NCI-H2081 (cell line): ENCODE measurements around the gene ERG.
A peak's percentile ranks its signal among the peaks of the same experiment; 100 is the strongest.

ENCODE experiments used
- DNase-seq, 2 experiments: peaks; one replicate each; lab custom pipeline; 2025; lab: John Stamatoyannopoulos, UW

The ERG gene

DNA sequence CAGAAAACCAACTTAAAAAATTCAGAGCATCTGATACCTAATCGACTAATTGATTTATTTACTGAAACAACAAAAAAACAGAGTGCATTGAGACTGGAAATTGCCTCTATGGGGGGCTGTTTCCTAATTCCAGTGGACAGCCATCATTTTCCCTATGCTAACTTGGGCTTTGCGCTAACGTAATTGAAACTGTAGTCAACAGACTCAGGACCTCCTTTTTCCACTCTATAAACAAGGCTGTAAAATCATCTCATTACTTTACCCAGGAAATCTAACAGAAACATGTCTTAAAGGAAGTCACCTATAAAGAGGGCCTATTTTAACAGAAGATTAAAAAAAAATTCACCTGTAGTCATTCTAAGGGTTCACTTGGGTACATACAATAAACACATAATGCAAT is 2.1 kb downstream of the ERG start:
- no peak for DNase-seq

DNA sequence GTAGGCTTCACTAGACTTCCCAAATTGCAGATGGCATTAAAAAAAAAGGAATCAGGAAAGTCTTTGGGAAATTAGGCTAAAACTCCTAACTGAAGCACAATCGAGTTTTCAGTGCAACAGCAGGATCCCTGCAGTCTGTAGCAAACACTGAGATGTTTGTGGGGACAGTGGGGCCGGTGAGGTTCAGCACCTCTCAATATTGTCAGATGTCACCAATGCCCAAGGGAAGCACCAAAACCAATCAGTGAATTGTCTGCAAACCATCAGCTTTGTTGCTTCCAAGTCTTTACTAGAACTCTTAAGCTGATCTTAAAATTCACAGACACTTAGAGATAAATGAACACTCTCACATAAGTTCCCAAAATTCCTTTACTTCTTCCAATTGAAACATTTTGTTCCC is 2.6 kb downstream of the ERG start:
- DNase-seq, result no peak

DNA sequence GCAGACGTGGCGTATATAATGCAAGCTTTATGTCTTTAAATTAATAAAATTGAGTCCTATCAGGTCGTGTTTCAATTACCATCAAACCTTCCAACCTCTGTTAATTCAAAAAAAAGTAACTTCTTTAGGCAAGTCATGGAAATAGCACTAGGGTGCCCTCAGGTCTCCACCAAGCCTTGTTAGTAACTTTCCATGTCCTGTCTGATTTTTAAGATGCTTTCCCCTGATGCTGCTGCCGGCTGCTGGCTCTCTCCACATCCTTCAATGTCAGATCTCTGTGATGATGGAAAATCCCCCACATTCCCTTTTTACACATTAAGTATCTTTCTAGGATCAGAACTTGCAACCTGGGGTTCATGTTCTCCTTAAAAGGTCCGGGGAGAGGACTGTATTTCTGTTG is 3.0 kb downstream of the ERG start:
- no peak for DNase-seq

DNA sequence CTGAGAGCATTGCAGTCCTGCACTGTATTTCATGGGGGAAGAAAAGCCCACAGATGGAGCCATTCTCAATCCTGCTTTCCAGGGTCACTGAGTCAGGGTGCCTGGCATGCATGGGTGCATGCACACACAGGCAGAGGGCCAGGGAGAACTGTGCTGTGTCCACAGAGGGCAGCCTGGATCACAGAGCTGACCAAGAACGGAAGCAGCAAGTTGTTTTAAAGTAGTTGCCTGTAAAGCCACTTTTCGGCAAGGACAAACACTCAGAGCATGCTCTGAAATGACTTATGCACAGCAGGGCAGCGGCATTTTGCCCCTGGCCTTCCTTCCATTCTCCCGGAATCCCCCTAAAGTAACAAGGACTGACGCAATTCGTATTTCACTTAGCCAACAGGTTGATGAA is 3.6 kb downstream of the ERG start:
- DNase-seq, result no peak

DNA sequence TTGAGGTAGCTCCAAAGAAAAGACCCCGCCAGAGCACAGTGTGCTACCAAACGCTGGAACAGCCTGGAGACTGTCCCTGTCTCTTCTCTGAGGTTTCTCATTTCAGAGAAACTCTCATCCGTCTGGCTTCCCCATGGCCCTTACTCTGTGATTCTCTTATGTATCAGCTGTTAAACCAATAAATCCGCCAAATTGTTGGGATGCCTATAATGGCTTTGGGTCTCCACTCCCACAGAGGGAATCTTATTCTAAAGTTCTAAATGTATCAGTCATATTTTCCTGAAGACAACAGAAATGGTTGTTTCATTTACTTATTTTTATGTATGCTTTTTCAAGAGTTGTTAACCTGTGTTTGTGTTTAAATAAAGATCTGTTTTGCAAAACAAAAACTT is 4.0 kb downstream of the ERG start:
- DNase-seq, result no peak

DNA sequence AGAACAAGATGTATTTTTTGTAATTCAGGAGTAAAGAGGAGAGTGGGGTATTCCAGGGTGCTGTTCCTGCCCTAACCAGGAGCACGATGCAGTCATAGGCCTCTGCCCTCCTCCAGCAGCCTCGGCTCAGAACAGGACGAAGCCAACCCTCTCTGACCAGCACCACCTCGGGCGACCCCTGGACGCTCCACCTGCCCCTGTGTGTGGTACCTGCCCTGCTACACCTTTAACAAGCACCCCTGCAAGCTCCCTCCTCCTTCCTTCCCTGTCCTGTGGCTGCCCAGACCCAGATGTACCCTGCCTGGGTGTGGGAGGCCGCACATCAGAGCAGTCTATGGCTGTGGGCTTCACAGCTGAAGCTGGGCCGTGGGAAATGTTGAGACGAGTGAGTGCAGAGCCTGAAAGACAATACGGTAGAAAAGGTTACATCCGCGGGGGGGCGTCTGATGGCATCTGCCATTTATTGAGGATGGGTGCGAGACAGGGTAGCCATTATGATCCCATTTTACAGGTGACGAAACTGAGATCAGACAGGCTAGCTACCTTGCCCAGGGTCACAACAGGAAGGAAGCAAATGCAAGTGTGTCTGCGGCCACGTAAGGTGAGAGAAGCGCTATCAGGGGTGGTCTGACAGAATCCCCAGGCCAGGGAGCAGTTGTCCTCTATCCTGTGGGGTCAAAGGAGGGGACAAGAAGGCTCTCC is 4.6 kb downstream of the ERG start:
- no peak for DNase-seq

DNA sequence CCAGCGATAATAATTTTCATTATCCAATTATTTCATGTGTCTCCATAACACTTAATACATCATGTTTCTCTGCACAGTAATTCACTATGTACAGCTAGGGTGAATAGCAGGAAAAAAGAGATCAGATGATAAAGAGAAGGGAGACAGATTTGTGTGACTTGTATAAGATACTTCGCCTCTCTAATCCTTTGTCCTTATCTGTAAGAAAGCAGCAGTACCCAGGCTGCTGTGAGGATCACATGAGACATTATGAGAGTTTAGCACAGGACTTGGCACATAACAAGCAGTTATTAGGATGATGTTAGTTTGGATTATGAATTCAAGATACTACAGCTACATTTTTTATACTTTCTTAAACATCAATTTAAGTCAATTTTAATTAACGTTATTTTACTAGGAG is 6.3 kb downstream of the ERG start:
- DNase-seq, result no peak

DNA sequence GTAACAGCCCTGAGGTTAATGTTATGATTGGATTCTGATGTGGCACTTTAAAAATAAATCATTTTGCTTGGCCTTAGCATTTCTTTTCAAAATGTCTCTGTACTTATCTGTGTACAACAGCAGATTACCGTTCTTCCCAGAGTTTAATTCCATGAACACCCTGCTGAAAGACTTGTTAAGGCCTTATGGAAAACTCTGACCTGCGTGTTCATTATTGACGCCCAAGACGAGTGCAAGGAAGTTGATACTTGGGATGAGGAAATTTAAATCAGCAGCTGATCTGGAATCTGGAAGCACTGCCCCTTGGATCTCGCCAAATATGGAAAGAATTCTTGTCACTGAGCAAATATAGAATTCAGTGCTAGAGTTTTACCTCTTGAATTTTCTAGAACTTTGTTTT is 6.7 kb downstream of the ERG start:
- no peak for DNase-seq

DNA sequence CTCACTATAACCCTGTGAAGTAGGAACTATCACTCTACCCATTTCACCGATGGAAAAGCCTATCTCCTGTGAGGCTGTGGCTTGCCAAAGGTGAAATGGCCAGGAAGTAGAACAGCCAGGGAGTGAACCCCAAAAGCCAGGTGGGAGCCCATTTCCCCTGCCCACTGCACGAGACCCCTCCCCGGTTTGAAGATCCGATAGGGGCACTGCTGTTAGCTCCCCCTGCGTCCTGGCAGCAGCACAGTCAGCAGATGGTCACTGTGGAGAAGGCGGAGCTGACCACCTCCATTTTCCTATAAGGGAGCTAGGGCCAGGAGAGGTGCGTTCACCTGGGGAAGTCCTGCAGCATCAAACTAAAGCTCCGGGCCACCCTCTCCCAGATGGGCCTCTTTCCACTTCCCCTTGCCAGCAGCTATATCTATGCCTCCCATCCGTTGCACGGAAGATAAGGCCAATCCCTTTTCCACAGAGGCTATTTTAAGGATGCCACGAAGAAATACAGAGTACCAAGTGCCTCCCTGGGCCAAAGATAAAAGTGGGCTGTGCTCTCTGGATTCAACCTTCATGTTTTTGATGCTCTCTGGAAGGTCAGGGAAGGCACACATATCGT is 7.8 kb downstream of the ERG start:
- DNase-seq, result no peak

DNA sequence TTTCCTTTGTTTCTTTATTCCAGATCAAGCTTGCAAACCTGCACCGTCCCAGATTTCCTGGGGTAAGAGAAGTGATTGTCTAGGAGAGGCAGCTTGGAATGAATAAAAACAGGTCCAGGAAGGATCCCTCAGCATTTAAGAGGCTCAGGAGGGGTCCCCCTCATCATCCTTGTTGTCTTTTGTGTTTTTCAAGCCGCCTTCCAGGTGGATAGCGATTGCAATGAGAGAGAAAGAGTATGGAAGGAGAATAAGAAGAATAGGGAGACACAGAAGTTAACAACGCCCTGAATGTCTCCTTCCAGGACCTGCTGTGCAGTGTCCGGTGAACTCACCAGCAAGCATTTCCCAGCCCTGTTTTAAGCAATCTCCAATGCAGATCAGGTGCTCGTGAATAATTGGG is 8.5 kb downstream of the ERG start:
- no peak for DNase-seq

DNA sequence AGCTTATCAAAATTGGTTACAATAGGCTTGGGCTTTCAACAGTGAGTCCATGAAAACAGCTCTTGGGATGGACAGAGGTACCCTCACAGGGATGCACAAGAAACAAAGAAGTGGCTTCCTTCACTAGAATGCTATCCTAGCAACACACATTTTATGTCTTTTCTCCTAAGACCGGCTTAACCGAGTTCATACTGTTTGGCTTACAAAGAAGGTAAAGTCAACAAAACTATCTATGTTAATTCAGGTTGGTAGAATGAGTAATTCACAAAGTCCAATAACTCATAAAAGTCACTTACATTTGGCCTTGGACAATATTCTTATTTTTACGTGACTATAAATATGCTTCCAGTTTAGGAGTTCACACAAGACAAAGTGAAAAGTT is 9.0 kb downstream of the ERG start:
- no peak for DNase-seq

DNA sequence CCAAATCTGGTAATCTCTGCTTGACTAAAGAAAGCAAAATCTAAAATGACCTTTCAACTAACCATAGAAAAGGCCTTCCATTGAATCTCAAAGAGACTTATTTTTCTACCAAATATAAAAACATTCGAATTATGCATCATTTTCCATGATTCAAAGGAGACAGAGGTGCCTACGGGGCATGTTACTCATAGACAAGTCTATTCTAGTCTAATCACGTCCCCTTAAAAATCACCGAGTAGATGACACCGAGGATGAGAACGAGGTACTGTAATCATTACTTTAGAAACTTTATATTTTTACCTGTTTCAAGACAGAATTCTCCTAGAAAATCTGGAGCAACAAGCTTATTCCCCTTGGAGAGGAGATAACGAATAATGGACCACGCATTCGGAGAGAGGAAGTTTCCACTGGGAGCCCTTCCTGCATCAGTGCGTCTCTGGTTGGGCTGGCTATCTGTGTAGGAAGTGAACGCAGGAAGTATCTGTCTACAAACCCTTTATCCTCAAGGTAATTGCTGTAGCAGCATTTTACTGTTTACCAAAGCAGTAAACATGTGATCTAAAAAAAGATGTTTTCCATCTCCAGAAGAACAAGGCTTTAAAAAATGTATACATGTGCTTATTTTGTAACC is 9.5 kb downstream of the ERG start:
- peak in 1 of 2 experiments; percentile 4 for DNase-seq

DNA sequence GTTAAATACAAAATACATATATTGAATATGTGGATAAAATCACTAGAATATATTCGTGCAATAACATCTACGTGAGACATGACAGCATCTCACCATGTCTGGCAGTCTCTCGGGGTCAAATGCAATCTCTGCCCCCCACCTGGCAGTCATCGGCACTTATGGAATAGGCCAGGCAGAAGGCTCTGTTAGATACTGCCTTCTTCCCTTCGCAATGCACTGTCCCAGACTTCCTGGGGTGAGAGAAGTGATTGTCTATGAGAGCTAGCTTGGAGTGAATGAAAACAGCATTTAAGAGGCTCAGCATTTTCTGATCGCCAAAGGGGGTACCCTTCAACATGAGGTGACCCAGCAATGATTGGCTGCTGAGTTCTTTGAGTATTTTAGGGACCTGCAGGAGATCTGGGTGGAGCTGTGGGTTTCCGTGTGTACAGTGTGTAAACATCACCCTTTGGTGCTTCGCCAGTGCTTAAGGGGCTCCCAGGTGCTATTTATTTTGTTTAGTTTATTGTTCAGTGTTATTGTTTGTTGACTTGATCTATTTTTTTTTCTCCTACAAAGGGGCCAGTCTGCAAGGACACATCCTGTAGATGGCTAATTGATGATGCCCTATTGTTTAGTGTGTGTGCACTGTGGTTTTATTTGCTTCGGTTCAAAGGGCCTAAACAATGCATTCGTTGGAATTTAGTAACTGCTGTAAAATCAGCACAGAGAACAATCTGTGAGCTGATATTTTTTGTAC is 10.2 kb downstream of the ERG start:
- peak; percentile 66 to 83 for DNase-seq

DNA sequence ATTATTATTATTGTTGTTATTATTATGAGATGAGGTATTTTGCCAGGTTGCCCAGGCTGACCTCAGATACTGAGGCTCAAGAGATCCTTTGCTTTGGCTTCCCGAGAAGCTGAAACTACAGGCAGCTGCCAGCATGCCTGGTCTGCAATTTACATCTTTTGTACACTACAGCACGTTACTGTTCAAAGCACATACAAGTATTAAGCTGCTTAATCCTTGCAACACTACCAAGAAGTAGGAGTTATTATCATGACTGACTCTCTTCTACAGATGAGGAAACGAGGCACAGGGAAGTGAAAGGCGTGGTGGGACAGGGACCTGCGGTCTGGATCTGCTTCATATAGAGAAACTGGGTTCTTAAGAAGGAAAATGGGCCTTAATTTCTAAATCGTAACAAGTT is 11.6 kb downstream of the ERG start:
- DNase-seq, result no peak

DNA sequence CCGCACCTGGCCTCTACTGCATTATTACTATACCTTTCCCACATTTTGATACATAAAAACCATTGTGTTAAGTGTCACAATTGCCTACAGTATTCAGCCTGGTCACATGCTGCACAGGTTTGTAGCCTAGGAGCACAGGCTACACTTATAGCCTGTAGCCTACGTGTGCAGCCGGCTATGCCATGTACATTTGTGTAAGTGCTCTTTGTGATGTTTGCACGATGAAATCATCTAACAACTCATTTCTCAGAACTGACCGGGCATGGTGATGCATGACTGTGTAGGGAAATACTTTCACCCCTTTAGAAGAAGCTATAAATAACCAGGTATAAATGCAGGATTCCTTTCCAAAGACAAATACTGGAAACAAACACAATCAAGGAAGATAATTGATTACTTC is 12.1 kb downstream of the ERG start:
- no peak for DNase-seq

DNA sequence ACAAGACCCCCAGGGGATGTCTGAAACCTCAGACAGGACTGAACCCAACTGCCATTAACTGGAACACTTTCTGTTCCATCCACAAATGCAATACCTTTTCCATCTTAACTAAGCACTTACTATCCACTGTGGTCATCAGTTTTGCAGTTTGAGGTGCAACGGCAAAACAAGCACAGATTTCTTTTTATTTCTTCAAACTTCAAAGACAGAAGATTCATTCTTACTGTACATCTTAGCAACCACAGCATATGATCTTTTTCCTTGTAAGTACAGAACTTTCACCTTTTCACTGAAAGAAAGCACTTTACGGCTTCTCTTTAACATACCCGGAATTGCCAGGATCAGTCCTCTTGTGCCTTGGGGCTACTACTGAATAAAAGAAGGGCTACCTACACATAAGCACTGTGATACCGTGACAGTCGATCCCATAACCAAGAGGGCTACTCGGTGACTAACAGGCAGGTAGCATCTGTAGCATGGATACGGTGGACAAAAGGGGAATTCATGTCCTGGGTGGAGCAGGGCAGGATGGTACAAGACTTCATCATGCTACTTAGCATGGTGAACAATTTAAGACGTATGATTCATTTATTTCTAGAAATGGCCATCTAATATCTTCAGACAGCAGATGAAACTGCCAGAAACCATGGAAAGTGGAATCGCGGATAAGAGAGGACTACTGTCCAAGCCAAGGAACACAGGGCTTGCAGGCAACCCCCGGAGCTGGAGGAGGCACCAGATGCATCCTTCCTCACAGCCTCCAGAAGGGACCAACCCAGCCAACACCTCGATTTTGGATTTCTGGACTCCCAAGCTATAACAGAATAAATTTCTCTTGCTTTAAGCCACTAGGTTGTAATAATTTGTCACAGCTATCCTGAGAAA is 18.4 kb downstream of the ERG start:
- no peak for DNase-seq

DNA sequence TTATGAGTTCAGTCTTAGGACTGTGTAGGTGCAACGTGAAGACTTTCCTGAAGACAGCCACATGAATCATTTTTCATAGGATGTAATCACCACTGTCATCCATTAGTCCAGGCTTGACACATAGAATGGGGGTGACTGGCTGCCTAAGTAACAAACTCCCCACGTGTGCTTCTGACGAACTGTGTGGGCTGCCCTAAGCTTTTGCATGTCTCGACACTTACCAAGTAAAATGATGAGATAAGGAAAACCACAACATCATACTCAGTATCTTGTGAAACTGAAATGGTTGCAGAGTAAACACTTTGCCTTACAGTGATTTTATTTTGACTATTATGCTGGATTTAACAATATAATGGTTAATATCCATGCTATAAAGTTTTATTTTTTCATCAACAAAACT is 19.5 kb downstream of the ERG start:
- no peak for DNase-seq

DNA sequence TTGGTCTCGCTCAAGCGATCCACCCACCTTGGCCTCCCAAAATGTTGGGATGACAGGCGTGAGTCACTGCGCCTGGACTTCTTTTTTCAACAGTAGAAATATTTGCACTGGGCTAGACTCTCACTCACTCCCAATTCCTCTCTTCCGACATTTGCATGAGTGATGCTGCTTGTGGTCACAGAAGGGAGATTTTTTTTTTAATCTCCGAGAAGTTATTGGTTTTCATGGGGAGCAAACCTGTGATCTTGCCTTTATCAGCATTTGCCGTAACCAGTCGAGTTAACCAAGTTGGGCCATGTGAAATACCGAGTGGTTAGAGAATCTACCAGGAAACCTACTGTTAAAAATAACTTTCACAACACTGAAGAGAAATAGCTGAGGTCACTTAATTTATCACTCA is 21.1 kb downstream of the ERG start:
- DNase-seq, result no peak

DNA sequence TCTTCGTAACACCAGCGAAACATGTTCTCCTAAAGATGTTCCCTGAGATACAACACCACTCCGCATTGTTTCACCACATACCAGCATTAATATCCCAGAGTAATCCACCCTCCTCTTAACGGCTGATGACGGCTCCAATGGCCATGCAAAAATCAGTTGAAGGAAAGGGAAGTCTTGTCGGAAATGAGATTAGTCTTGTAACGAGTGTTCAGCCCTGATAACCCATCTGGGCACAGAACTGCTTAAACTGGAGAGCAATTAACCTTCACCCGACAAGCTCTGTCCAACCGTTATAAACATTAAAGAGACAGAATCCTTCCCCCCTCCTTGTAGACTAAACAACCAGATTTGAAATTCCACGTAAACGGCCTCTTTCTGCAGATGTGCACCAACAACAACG is 21.9 kb downstream of the ERG start:
- DNase-seq, result no peak

DNA sequence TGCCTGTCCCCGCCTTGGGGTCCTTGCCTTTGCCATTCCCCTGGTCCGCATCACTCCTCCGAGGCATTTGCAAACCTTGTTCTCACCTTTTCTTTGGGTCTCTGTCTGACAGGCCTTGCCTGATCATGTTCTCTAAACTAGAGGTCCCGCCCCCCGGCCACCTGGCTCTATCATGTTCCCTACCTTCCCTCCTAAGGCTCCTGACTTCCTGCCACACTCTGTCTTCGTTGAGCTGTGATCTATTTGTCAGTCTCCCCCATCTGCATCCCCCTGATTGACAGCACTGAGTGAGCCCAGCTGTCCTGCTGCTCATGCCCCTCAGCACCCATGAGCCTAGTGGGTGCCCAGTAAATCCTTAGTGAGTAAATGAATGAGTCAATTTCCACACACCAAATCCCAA is 22.8 kb downstream of the ERG start:
- DNase-seq, result no peak

DNA sequence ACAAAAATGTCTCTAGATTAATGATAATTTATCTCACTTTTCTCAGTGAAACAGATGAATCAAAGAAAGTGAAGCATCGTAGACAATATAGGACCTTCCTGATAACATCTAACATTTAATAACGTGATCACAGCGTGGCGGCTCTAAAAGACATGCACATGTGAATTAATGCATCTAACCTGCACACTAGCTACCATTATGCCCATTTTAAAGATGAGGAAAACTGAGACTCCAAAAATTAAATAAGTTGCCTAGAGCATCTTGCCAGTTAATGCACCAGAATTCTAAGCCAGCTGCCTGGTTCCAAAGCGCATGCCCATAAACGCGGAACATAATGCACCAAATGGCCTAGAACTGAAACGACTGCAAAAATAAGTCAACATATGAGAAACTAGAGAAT is 23.5 kb downstream of the ERG start:
- no peak for DNase-seq

DNA sequence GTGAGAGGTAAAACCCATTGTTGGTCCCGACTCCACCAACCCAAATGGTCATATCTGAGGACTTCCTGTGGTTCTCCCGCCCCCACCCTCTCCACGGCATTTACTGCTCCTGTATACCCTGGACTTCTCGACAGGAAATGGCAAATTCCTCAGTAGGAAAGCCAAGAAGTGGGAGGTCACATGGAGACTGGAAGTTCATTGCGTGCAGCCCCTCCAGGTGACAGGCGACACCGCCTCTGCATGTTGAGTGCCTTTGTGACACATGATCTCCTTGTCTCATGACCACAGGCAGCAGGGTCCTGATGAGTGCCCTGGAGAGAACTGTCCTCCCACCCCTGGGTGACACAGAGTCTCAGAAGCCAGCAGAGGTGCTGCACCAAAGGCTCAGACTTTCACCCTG is 24.2 kb downstream of the ERG start:
- no peak for DNase-seq
